ENCODE data around the gene PRRC2B.
"Not testable (repeated sequence)": the region's sequence is repeated elsewhere in the genome, so short reads cannot be mapped to it uniquely, and the experiment has no call there.

DNA sequence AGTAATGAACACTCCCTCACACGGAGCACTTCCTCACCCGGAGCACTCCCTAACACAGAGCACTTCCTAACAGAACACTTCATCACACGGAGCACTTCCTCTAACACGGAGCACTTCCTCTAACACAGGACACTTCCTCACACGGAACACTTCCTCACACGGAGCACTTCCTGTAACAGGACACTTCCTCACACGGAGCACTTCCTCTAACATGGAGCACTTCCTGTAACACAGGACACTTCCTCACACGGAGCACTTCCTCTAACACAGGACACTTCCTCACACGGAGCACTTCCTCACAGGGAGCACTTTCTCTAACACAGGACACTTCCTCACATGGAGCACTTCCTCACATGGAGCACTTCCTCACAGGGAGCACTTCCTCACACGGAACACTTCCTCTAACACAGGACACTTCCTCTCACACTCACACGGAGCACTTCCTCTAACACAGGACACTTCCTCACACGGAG is 121.7 kb downstream of the PRRC2B start:
- TF ChIP-seq, protein P1, sequence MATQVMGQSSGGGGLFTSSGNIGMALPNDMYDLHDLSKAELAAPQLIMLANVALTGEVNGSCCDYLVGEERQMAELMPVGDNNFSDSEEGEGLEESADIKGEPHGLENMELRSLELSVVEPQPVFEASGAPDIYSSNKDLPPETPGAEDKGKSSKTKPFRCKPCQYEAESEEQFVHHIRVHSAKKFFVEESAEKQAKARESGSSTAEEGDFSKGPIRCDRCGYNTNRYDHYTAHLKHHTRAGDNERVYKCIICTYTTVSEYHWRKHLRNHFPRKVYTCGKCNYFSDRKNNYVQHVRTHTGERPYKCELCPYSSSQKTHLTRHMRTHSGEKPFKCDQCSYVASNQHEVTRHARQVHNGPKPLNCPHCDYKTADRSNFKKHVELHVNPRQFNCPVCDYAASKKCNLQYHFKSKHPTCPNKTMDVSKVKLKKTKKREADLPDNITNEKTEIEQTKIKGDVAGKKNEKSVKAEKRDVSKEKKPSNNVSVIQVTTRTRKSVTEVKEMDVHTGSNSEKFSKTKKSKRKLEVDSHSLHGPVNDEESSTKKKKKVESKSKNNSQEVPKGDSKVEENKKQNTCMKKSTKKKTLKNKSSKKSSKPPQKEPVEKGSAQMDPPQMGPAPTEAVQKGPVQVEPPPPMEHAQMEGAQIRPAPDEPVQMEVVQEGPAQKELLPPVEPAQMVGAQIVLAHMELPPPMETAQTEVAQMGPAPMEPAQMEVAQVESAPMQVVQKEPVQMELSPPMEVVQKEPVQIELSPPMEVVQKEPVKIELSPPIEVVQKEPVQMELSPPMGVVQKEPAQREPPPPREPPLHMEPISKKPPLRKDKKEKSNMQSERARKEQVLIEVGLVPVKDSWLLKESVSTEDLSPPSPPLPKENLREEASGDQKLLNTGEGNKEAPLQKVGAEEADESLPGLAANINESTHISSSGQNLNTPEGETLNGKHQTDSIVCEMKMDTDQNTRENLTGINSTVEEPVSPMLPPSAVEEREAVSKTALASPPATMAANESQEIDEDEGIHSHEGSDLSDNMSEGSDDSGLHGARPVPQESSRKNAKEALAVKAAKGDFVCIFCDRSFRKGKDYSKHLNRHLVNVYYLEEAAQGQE (IDR thresholded peaks at IDR 0.05; ENCODE audit: low read depth) = not testable (repeated sequence)
- not testable (repeated sequence) for TF ChIP-seq EZH2 (IDR thresholded peaks at IDR 0.05); POLR2A (IDR thresholded peaks at IDR 0.05; ENCODE audit: borderline replicate concordance, extremely low read depth, insufficient read depth, insufficient read length); POLR2AphosphoS5 (IDR thresholded peaks at IDR 0.05; ENCODE audit: low read depth, low read length); ELF1 (IDR thresholded peaks at IDR 0.05; ENCODE audit: borderline replicate concordance, low read depth); SP1 (IDR thresholded peaks at IDR 0.05; ENCODE audit: low read depth); SIN3A (IDR thresholded peaks at IDR 0.05; ENCODE audit: low read depth); ZFX (IDR thresholded peaks at IDR 0.05); CBX3 (IDR thresholded peaks at IDR 0.05; ENCODE audit: low read depth); YY1 (IDR thresholded peaks at IDR 0.05; ENCODE audit: extremely low read depth, insufficient replicate concordance, low read depth, low read length); EZH2phosphoT487 (IDR thresholded peaks at IDR 0.05; ENCODE audit: borderline replicate concordance)
- TF ChIP-seq, protein P2, sequence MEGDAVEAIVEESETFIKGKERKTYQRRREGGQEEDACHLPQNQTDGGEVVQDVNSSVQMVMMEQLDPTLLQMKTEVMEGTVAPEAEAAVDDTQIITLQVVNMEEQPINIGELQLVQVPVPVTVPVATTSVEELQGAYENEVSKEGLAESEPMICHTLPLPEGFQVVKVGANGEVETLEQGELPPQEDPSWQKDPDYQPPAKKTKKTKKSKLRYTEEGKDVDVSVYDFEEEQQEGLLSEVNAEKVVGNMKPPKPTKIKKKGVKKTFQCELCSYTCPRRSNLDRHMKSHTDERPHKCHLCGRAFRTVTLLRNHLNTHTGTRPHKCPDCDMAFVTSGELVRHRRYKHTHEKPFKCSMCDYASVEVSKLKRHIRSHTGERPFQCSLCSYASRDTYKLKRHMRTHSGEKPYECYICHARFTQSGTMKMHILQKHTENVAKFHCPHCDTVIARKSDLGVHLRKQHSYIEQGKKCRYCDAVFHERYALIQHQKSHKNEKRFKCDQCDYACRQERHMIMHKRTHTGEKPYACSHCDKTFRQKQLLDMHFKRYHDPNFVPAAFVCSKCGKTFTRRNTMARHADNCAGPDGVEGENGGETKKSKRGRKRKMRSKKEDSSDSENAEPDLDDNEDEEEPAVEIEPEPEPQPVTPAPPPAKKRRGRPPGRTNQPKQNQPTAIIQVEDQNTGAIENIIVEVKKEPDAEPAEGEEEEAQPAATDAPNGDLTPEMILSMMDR (IDR thresholded peaks at IDR 0.05 in 2 of 3, conservative IDR thresholded peaks at IDR 0.05 in 1 of 3; ENCODE audit: borderline replicate concordance in 1 of 3, insufficient read depth in 1 of 3, low read depth in 2 of 3, low read length in 2 of 3) = not testable (repeated sequence)

All from HCT116 (cell line).